Ishikawa (cell line): ENCODE results near the gene FFAR4.

ENCODE experiments used
- CEBPB ChIP-seq: IDR thresholded peaks from 2 replicates; pipeline ENCODE4 v1.6.1; 2012
- CREB1 ChIP-seq: IDR thresholded peaks from 2 replicates; pipeline ENCODE4 v1.6.1; 2012; ENCODE audit warnings: low read depth
- EGR1 ChIP-seq: IDR thresholded peaks from 2 replicates; pipeline ENCODE4 v1.6.1; 2012
- EP300 ChIP-seq: IDR thresholded peaks from 2 replicates; pipeline ENCODE4 v1.6.1; 2012; ENCODE audit warnings: borderline replicate concordance
- FOXM1 ChIP-seq: IDR thresholded peaks from 2 replicates; pipeline ENCODE4 v1.6.1; 2012; ENCODE audit warnings: low read depth, borderline replicate concordance
- MAX ChIP-seq: IDR thresholded peaks from 2 replicates; pipeline ENCODE4 v1.6.1; 2012
- NFIC ChIP-seq: IDR thresholded peaks from 2 replicates; pipeline ENCODE4 v1.6.1; 2012
- RAD21 ChIP-seq: IDR thresholded peaks from 2 replicates; pipeline ENCODE4 v1.6.1; 2012; ENCODE audit warnings: low read depth
- REST ChIP-seq: IDR thresholded peaks from 2 replicates; pipeline ENCODE4 v1.6.1; 2012; ENCODE audit warnings: low read depth, mild to moderate bottlenecking
- TAF1 ChIP-seq: IDR thresholded peaks from 2 replicates; pipeline ENCODE4 v1.6.1; 2012; ENCODE audit warnings: low read depth, mild to moderate bottlenecking
- TCF12 ChIP-seq: IDR thresholded peaks from 2 replicates; pipeline ENCODE4 v1.6.1; 2012; ENCODE audit warnings: low read depth
- TEAD4 ChIP-seq: IDR thresholded peaks from 2 replicates; pipeline ENCODE4 v1.6.1; 2012
- USF1 ChIP-seq: IDR thresholded peaks from 2 replicates; pipeline ENCODE4 v1.6.1; 2012
- YY1 ChIP-seq: IDR thresholded peaks from 2 replicates; pipeline ENCODE4 v1.6.1; 2012; ENCODE audit warnings: low read depth

- TF ChIP-seq YY1, result no peak
- no peak for TF ChIP-seq RAD21
- no peak for TF ChIP-seq CREB1
- no peak for TF ChIP-seq TEAD4
- TF ChIP-seq EP300, result no peak
- no peak for TF ChIP-seq REST
- no peak for TF ChIP-seq TAF1
- TF ChIP-seq MAX, result no peak
- TF ChIP-seq USF1, result no peak
- TF ChIP-seq NFIC, result no peak
- no peak for TF ChIP-seq CEBPB
- no peak for TF ChIP-seq EGR1
- no peak for TF ChIP-seq FOXM1
- TF ChIP-seq TCF12, result no peak
These were observed 11.1 kb downstream of the FFAR4 start for GRCh38 chr10:93577565-93577964.
